ENCODE results near the gene LPP. TPM values are rescaled to one million over a fixed set of nuclear protein-coding genes. Genes with fewer than 3 reads are reported as not detected.
A peak's percentile ranks its signal among the peaks of the same experiment; 100 is the strongest.

LPP gene
- total RNA-seq, 3 donors from 2014 or later (not counting 1 experiment from before 2014, with no cell fraction given), result 137 to 163 (median 149) TPM

DNA sequence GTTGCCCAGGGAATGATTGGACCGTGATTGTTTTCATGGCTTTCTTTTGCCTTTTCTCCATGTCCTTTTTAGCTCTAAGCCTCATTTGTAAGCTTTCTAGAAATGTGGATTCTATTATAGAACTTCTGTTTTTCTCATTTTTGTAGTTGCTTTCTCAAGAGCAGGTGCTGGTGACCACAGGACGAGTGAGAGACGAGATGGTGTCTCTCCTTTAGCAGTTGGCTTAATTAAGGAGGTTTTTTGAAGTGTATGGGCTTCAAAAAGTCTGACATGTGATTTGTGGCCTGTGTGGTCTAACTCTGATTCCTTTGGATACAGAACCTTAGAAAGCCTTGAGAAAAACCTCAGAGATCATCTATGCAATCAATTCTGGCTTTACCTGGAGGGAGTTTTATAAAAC lies 292.8 kb downstream of the LPP start:
- Histone ChIP-seq H3K9me3 (ENCODE audit: control insufficient read depth, insufficient read depth, low read length) (no peaks in the 10 kb centered on the region), H3K36me3 (ENCODE audit: control insufficient read depth, insufficient read depth, low read length) (no peaks in the 10 kb centered on the region), H3K4me1 (ENCODE audit: control insufficient read depth, insufficient read depth, low read length) (peaks cover 27% of the 10 kb centered on the region), H3K27me3 (ENCODE audit: control insufficient read depth, insufficient read depth, low read length) (no peaks in the 10 kb centered on the region), H3K27ac (ENCODE audit: low read length) (peak overlapping the region; percentile 57), H3K4me3 (ENCODE audit: low read length) (no peak overlapping the region)
- H3K27me3 Mint-ChIP-seq (ENCODE audit: low read depth in 2 of 2), result no peaks in the 10 kb centered on the region
- peak overlapping the region; percentile 81 to 87 for H3K27ac Mint-ChIP-seq
- DNase-seq (no peak), ATAC-seq (peak in 2 of 3 donors; percentile 61 to 64)
- intact Hi-C loops (cut with micrococcal nuclease), result loop anchor here (10.0 kb wide), 1 partner anchor 292 kb away; the partner anchor contains the start of gene LPP
- H3K4me1 Mint-ChIP-seq, result peaks cover 51 to 54% of the 10 kb centered on the region in 2 donors
- peak overlapping the region; percentile 79 for H3K4me3 Mint-ChIP-seq
- TF ChIP-seq, protein P1, sequence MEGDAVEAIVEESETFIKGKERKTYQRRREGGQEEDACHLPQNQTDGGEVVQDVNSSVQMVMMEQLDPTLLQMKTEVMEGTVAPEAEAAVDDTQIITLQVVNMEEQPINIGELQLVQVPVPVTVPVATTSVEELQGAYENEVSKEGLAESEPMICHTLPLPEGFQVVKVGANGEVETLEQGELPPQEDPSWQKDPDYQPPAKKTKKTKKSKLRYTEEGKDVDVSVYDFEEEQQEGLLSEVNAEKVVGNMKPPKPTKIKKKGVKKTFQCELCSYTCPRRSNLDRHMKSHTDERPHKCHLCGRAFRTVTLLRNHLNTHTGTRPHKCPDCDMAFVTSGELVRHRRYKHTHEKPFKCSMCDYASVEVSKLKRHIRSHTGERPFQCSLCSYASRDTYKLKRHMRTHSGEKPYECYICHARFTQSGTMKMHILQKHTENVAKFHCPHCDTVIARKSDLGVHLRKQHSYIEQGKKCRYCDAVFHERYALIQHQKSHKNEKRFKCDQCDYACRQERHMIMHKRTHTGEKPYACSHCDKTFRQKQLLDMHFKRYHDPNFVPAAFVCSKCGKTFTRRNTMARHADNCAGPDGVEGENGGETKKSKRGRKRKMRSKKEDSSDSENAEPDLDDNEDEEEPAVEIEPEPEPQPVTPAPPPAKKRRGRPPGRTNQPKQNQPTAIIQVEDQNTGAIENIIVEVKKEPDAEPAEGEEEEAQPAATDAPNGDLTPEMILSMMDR (IDR thresholded peaks at IDR 0.05), result no peak
- 29% methylated on average over 3 of the region's 3 CpGs for WGBS (ENCODE audit: insufficient coverage)
- H3K9me3 Mint-ChIP-seq, result no peaks in the 10 kb centered on the region
- no peaks in the 10 kb centered on the region for H3K36me3 Mint-ChIP-seq

DNA sequence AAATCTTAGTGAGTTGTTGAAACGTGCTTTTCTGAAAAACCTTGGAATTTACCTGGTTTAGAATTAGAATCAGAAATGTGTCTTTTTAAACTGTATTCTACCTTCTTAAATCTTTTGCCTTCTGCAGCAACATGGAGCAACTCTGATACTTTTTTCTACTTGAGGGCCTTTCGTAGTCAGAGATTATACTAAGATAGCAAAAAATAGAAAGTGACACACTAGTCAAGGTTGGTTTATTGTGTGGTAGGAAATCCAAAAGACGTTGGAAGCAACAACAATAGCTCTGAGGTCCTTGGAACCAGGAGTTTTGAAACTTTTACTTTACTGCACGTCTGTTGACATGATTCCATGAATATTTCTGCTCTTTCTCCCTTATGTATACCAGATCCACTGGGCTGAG lies 294.9 kb downstream of the LPP start:
- H3K27me3 ChIP-seq (ENCODE audit: control insufficient read depth, insufficient read depth, low read length), result no peaks in the 10 kb centered on the region
- intact Hi-C loops (cut with micrococcal nuclease), result loop anchor here (10.0 kb wide), 1 partner anchor 294 kb away; the partner anchor contains the start of gene LPP
- H3K27me3 Mint-ChIP-seq (ENCODE audit: low read depth in 2 of 2), result no peaks in the 10 kb centered on the region
- H3K27ac ChIP-seq (ENCODE audit: low read length), result no peak overlapping the region
- peaks cover 17% of the 10 kb centered on the region for H3K4me1 ChIP-seq (ENCODE audit: control insufficient read depth, insufficient read depth, low read length)
- no peak overlapping the region for H3K4me3 ChIP-seq (ENCODE audit: low read length)
- H3K4me3 Mint-ChIP-seq, result no peak overlapping the region
- peaks cover 46 to 50% of the 10 kb centered on the region in 2 donors for H3K4me1 Mint-ChIP-seq
- no peaks in the 10 kb centered on the region for H3K9me3 ChIP-seq (ENCODE audit: control insufficient read depth, insufficient read depth, low read length)
- H3K36me3 ChIP-seq (ENCODE audit: control insufficient read depth, insufficient read depth, low read length), result no peaks in the 10 kb centered on the region
- ATAC-seq (no peak), DNase-seq (no peak)
- H3K36me3 Mint-ChIP-seq, result no peaks in the 10 kb centered on the region
- WGBS (ENCODE audit: insufficient coverage), result 81% methylated on average over 4 of the region's 4 CpGs
- TF ChIP-seq, protein P1 (IDR thresholded peaks at IDR 0.05), result no peak
- no peak overlapping the region for H3K27ac Mint-ChIP-seq
- H3K9me3 Mint-ChIP-seq, result no peaks in the 10 kb centered on the region

DNA sequence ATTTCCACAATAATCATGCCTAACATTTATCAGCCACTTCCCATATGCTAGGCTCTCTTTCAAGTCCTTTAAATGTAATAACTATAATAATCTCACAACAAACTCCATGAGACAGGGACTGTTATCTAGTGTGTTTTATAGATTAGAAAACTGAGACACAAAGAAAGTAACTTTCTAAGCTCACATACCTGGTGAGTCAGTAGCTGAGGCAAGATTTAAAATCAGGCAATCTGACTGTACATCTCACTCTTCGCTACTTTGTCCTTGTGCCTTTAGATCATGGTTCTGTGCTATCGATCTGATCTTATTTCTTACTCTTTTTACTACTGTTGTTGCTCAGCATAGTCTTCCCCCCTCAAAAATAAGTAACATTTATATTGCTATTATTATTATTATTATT lies 295.5 kb downstream of the LPP start:
- no peak overlapping the region for H3K27ac ChIP-seq (ENCODE audit: low read length)
- H3K4me1 ChIP-seq (ENCODE audit: control insufficient read depth, insufficient read depth, low read length), result peaks cover 17% of the 10 kb centered on the region
- no peak for DNase-seq
- 96% methylated on average over 2 of the region's 2 CpGs for WGBS (ENCODE audit: insufficient coverage)
- Mint-ChIP-seq H3K4me3 (peak overlapping the region; percentile 18), H3K4me1 (peaks cover 46 to 52% of the 10 kb centered on the region in 2 donors), H3K27ac (no peak overlapping the region), H3K36me3 (no peaks in the 10 kb centered on the region), H3K9me3 (no peaks in the 10 kb centered on the region), H3K27me3 (ENCODE audit: low read depth in 2 of 2) (no peaks in the 10 kb centered on the region)
- TF ChIP-seq, protein P1 (IDR thresholded peaks at IDR 0.05), result no peak
- H3K9me3 ChIP-seq (ENCODE audit: control insufficient read depth, insufficient read depth, low read length), result no peaks in the 10 kb centered on the region
- no peaks in the 10 kb centered on the region for H3K36me3 ChIP-seq (ENCODE audit: control insufficient read depth, insufficient read depth, low read length)
- intact Hi-C loops (cut with micrococcal nuclease), result loop anchor here (10.0 kb wide), 1 partner anchor 295 kb away; the partner anchor contains the start of gene LPP
- no peaks in the 10 kb centered on the region for H3K27me3 ChIP-seq (ENCODE audit: control insufficient read depth, insufficient read depth, low read length)
- no peak overlapping the region for H3K4me3 ChIP-seq (ENCODE audit: low read length)
- no peak for ATAC-seq

DNA sequence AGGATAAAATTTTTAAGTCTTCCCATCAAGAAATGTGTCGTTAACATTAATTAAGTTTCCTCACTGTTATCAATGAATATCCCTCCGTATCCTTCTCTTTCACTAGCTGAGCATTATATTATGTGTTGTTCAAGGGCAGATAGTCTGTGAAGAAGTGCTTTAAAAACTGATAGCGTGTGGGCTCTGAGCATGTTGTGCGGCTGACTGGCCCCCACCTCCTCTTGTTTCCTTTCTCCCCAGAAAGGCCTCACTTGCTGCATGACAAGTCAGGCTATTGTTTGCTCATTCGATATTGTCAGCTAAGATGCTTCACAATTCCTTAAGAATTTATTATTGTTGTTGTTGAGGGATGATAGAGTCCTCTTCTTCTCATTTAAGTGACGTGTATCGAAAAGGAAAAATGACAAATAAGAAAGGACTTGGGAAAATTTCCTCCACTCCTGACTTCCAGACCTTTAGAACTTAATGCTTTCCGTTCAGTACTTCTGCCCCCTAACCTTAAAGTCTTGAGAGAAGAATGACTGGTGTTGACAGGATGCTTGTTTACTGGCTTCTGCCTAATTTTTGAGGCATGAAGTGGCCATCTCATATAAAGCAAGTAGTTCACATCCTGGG lies 298.3 kb downstream of the LPP start:
- Histone ChIP-seq H3K4me1 (ENCODE audit: control insufficient read depth, insufficient read depth, low read length) (peaks cover 4% of the 10 kb centered on the region), H3K27me3 (ENCODE audit: control insufficient read depth, insufficient read depth, low read length) (no peaks in the 10 kb centered on the region), H3K4me3 (ENCODE audit: low read length) (no peak overlapping the region), H3K27ac (ENCODE audit: low read length) (no peak overlapping the region), H3K9me3 (ENCODE audit: control insufficient read depth, insufficient read depth, low read length) (no peaks in the 10 kb centered on the region), H3K36me3 (ENCODE audit: control insufficient read depth, insufficient read depth, low read length) (no peaks in the 10 kb centered on the region)
- Mint-ChIP-seq H3K9me3 (no peaks in the 10 kb centered on the region), H3K27me3 (ENCODE audit: low read depth in 2 of 2) (no peaks in the 10 kb centered on the region), H3K4me1 (peaks cover 37 to 38% of the 10 kb centered on the region in 2 donors), H3K36me3 (no peaks in the 10 kb centered on the region), H3K4me3 (no peak overlapping the region), H3K27ac (no peak overlapping the region)
- DNase-seq (no peak), ATAC-seq (no peak)
- 100% methylated on average over 4 of the region's 8 CpGs for whole genome bisulfite sequencing (ENCODE audit: insufficient coverage)
- intact Hi-C loops (cut with micrococcal nuclease), result no loop called here
- TF ChIP-seq, protein P1 (IDR thresholded peaks at IDR 0.05), result no peak
